IPS-NIHi11 (cell line): ENCODE data around the gene LPAR2.
"Not testable (repeated sequence)": the region's sequence is repeated elsewhere in the genome, so short reads cannot be mapped to it uniquely, and the experiment has no call there.

Experiments
- DNase-seq: peaks from one replicate; pipeline ENCODE4 v3.0.0; 2012; ENCODE audit warnings: mixed read lengths, low spot score

The LPAR2 gene

GRCh38 chr19:19631346-19631745 lies 3.3 kb upstream of the LPAR2 start:
- DNase-seq, result no peak

GRCh38 chr19:19630426-19630825 lies 2.4 kb upstream of the LPAR2 start:
- DNase-seq, result no peak

DNA sequence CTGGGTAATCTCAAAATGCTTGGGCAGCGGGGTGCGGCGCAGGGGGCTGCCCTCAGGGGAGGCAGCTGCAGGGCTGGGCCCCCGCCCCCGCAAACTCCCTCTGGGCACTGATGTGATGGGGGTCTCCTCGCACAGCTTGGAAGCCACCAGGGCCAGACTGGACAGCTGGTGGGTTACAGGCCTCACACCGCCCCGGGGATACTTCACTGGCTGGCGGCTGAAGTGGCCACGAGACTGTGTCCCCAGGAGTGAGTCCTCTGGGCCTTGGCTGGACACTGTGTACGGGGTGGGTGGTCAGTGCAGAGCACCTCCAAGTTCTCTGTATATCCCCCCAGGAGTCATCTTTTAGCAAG lies 2.0 kb upstream of the LPAR2 start:
- no peak for DNase-seq

GRCh38 chr19:19628501-19629134 lies 598 bp upstream of the LPAR2 start:
- DNase-seq, result peak; percentile 99

- DNase-seq, result no peak
These were observed 1.2 kb downstream of the LPAR2 start for GRCh38 chr19:19626516-19627472.

DNA sequence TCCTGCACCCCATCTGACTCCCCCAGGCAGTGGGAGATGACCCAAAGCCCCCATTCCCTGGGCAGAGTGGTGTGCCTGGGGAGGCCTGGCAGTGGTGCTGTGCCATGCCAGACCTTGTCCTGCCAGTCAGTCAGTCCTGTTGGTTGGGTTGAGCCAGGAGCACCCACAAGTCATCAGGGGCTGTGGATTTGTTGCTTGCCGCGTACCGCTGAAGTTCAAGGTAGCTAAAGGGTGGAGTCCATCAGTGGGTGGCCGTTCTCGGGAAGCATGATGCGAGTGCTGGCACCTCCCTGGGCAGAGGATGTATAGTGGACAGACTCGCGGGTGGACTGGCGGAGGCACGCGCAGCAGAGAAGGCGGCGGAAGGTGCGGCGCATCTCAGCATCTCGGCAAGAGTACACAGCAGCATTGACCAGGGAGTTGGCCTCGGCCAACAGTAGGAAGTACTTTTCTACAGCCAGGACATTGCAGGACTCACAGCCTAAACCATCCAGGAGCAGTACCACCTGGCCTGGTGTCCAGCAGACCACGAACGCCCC lies 3.9 kb downstream of the LPAR2 start:
- DNase-seq, result no peak

DNA sequence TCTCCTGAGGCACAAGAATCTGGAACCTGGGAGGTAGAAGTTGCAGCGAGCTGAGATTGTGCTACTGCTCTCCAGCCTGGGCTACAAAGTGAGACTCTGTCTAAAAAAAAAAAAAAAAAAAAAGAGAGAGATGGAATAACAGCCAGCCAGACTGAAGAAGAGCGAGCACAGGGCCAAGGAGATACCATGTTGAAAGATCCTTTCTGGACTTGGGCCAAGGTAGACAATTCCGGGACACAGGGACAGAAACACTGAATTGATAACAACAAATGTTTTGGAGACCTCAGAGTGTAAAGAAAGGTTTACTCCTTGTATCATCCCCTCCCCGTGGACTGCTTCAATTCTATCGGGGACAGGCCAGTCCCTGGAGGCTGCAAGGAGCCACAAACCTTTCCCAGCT lies 4.6 kb downstream of the LPAR2 start:
- no peak for DNase-seq

- DNase-seq, result no peak
These were observed 8.2 kb downstream of the LPAR2 start for GRCh38 chr19:19619849-19620210.

- DNase-seq, result no peak
These were observed 8.7 kb downstream of the LPAR2 start for GRCh38 chr19:19619181-19619848.

- peak; percentile 99 for DNase-seq
These were observed 9.6 kb downstream of the LPAR2 start, which contains the start of gene PBX4 for GRCh38 chr19:19618219-19619051. Gene PBX4, minus strand, starts transcription at chr19:19618687. Its CDS starts 58 bp downstream, at chr19:19618629.

- DNase-seq, result no peak
These were observed 12.9 kb downstream of the LPAR2 start for GRCh38 chr19:19615086-19615485.

GRCh38 chr19:19613506-19613905 lies 14.5 kb downstream of the LPAR2 start:
- no peak for DNase-seq

- DNase-seq, result no peak
These were observed 17.4 kb downstream of the LPAR2 start for GRCh38 chr19:19610376-19611202.

- not testable (repeated sequence) for DNase-seq
These were observed 21.3 kb downstream of the LPAR2 start for GRCh38 chr19:19606686-19607085.

DNA sequence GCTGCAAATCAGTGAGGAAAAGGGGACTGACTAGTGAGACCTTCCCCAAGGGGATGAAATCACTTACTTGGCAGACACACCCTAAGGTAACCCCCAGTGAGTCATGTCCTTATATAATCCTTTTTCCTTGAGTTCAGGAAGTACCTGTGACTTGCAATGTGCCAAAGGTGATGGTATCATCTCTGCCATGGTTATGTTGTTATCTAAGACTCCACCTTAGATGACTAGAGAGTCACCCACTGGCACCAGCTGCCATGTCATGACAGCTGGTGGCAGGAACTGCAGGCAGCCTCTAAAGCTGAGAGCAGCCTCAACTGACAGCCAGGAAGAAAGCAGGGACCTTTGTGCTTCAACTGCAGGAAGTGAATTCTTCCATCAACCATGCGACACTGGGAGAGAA lies 22.0 kb downstream of the LPAR2 start:
- DNase-seq, result no peak

GRCh38 chr19:19602713-19603324 lies 25.2 kb downstream of the LPAR2 start:
- no peak for DNase-seq

DNA sequence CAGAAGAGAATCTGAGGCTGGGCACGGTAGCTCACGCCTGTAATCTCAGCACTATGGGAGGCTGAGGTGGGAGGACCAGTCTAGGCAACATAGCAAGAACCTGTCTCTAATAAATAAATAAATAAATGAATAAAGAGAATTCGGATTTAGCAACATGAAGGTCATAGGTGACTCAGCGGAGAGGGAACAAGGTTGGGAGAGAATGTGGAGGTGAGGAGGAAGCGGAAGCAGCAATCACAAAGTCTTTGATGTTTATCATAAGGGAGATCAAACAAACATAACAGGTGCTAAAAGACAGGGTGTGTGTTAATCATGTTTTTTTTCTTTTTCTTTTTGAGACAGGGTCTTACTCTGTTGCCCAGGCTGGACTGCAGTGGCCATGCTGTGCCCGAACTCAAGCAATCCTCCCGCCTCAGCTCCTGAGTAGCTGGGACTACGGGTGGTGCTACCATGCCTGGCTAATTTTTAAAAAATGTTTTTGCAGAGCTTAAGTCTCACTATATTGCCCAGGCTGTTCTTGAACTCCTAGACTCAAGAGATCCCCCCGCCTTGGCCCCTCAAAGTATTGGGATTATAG lies 25.8 kb downstream of the LPAR2 start:
- no peak for DNase-seq

DNA sequence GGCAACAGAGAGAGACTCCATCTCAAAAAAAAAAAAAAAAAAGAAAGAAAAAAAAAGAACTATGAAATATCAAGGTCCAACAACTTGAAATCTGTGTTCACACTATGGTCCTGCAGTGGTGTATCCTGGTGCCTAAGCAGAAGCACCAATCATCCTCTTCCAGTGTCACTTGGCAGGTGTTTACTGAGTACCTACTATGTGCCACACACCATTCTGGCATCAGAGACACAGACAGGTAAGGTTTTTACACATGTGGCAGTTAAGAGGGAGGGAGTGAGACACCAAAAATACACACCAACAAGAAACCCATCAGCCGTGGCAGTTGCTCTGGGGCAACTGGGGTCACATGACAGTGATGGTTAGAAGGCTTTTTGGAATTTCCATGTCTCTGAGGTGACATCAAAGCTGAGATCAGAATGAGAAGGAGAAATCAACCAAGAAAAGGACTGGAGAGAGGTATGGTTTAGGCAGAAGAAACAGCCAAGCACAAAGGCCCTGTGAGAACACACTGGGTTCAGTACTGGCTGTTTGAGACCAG lies 27.2 kb downstream of the LPAR2 start:
- no peak for DNase-seq

GRCh38 chr19:19598728-19599451 lies 29.1 kb downstream of the LPAR2 start:
- DNase-seq, result not testable (repeated sequence)
